ENCODE data around the gene ABHD2. TPM values are rescaled to one million over a fixed set of nuclear protein-coding genes. Genes with fewer than 3 reads are reported as not detected.

The ABHD2 gene
- total RNA-seq, 1 experiment from 2014 or later = 15.6 TPM

- Mint-ChIP-seq H3K36me3 (ENCODE audit: insufficient read depth in 1 of 3, low read depth in 3 of 3) (peaks cover 0 to 4% (median 0%) of the 10 kb centered on the region in 3 experiments; a peak in 3 of 7 replicates), H3K27me3 (ENCODE audit: low read depth) (no peaks in the 10 kb centered on the region)
- no peak overlapping the region for H3K27ac ChIP-seq (ENCODE audit: insufficient read length, low read depth, low read length)
These were observed 41.5 kb downstream of the ABHD2 start for GRCh38 chr15:89129816-89130134.

More at GRCh38 chr15:89129816-89130134, 41.5 kb downstream of the ABHD2 start:
- no peak overlapping the region for H3K9ac ChIP-seq (ENCODE audit: extremely low read depth, insufficient read length, low read length)
- H2BK120ac ChIP-seq (ENCODE audit: low read depth, low read length, poor library complexity, severe bottlenecking) = no peak overlapping the region
- H3K23ac ChIP-seq (ENCODE audit: insufficient read length, low read depth, low read length) = no peak overlapping the region
- H3T11ph ChIP-seq (ENCODE audit: low read length) = no peak overlapping the region
- H4K20me1 ChIP-seq (ENCODE audit: control insufficient read depth, insufficient read depth, insufficient read length) = no peaks in the 10 kb centered on the region
- H3K4ac ChIP-seq (ENCODE audit: low read depth, low read length) = no peak overlapping the region
- whole genome bisulfite sequencing (ENCODE audit: extremely low coverage, insufficient read length, low lambda C conversion rate) = no CpG with 5 or more reads among the region's 1 CpG
- H4K91ac ChIP-seq (ENCODE audit: insufficient read length, low read depth, low read length) = no peak overlapping the region
- no peak overlapping the region for H2AFZ ChIP-seq (ENCODE audit: low read length)
- H4K5ac ChIP-seq (ENCODE audit: insufficient read length, low read depth, low read length) = no peak overlapping the region
- H3K4me1 Mint-ChIP-seq = no peaks in the 10 kb centered on the region
- H3K4me3 Mint-ChIP-seq = no peak overlapping the region
- H2AK5ac ChIP-seq (ENCODE audit: insufficient read length, low read length) = no peak overlapping the region
- H3K9me3 Mint-ChIP-seq = no peaks in the 10 kb centered on the region
- H3K14ac ChIP-seq (ENCODE audit: insufficient read depth, low read length) = no peak overlapping the region
- H3K18ac ChIP-seq (ENCODE audit: insufficient read length, low read depth, low read length) = no peak overlapping the region
- H3K27me3 ChIP-seq (ENCODE audit: insufficient read depth, low read length) = no peaks in the 10 kb centered on the region
- H3K56ac ChIP-seq (ENCODE audit: insufficient read length, low read depth, low read length) = no peak overlapping the region
- H3K79me1 ChIP-seq (ENCODE audit: insufficient read depth, low read depth, low read length, poor library complexity, severe bottlenecking) = no peaks in the 10 kb centered on the region
- no peak for DNase-seq
- no peak overlapping the region for H2BK20ac ChIP-seq (ENCODE audit: low read depth, low read length, poor library complexity, severe bottlenecking)
- H2BK5ac ChIP-seq (ENCODE audit: insufficient read length, low read length) = no peak overlapping the region
- no peaks in the 10 kb centered on the region for H3K23me2 ChIP-seq (ENCODE audit: insufficient read length, low read depth, low read length, poor library complexity, severe bottlenecking)
- no peak overlapping the region for H4K8ac ChIP-seq (replicated peaks; ENCODE audit: insufficient read length, low read depth, low read length)
- H3K27ac Mint-ChIP-seq = no peak overlapping the region
- TF ChIP-seq CTCF (conservative IDR thresholded peaks at IDR 0.05) = no peak
- H3K4me2 ChIP-seq (ENCODE audit: insufficient read depth, insufficient read length, low read length) = no peak overlapping the region
- no peaks in the 10 kb centered on the region for H3K79me2 ChIP-seq (ENCODE audit: insufficient read depth, low read length)
- no peak overlapping the region for H2BK15ac ChIP-seq (ENCODE audit: low read depth, low read length)
- no peaks in the 10 kb centered on the region for H3K4me1 ChIP-seq (ENCODE audit: insufficient read depth, low read length)
- H3K9me3 ChIP-seq (ENCODE audit: control insufficient read depth, low read depth, low read length) = no peaks in the 10 kb centered on the region
- H2BK12ac ChIP-seq (ENCODE audit: insufficient read length, low read depth, low read length) = no peak overlapping the region
